ENCODE data around the gene COG8. TPM values are rescaled to one million over a fixed set of nuclear protein-coding genes. Genes with fewer than 3 reads are reported as not detected.

COG8 gene
- total and polyA plus RNA-seq, 2 donors (not counting 3 experiments of a cell fraction or from before 2014, with no cell fraction given): 29.0 to 31.6 TPM

- peaks cover 23% of the 10 kb centered on the region for H3K79me2 ChIP-seq (ENCODE audit: control insufficient read depth, insufficient read depth, low read length)
Measured at GRCh38 chr16:69319826-69320739, 19.3 kb downstream of the COG8 start.

More at GRCh38 chr16:69319826-69320739, 19.3 kb downstream of the COG8 start:
- H3K27ac ChIP-seq (ENCODE audit: insufficient read depth, low read depth, low read length): no peak overlapping the region
- no peaks in the 10 kb centered on the region for H3K27me3 ChIP-seq (ENCODE audit: control insufficient read depth in 2 of 2, insufficient read depth in 2 of 2, low read length in 2 of 2)
- no peak for DNase-seq (ENCODE audit: low read depth, low spot score)
- H3K9ac ChIP-seq (replicated peaks; ENCODE audit: extremely low read depth, insufficient read depth, low read length): no peak overlapping the region
- H3K4me3 ChIP-seq (replicated peaks in 1 of 3; ENCODE audit: insufficient read depth in 1 of 3, low read depth in 1 of 3, low read length in 3 of 3): no peak overlapping the region
- no peak overlapping the region for H2AFZ ChIP-seq (ENCODE audit: low read depth, low read length)
- CTCF ChIA-PET: no interaction called here
- no peak for FAIRE-seq
- H3K9me1 ChIP-seq (replicated peaks; ENCODE audit: control insufficient read depth, extremely low read depth, insufficient read depth, low read length): no peaks in the 10 kb centered on the region
- H3K4me2 ChIP-seq (ENCODE audit: insufficient read depth, low read length): no peak overlapping the region
- no peak for TF ChIP-seq MYC (IDR thresholded peaks at IDR 0.05; ENCODE audit: low read depth, low read length)
- TF ChIP-seq EZH2 (IDR thresholded peaks at IDR 0.05; ENCODE audit: borderline replicate concordance, low read depth, low read length, severe bottlenecking): no peak
- TF ChIP-seq, protein P1, sequence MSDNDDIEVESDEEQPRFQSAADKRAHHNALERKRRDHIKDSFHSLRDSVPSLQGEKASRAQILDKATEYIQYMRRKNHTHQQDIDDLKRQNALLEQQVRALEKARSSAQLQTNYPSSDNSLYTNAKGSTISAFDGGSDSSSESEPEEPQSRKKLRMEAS (IDR thresholded peaks at IDR 0.05; ENCODE audit: insufficient read depth, insufficient read length): no peak
- no peak for TF ChIP-seq JUN (IDR thresholded peaks at IDR 0.05; ENCODE audit: borderline replicate concordance, insufficient read depth, insufficient read length, low read depth)
- TF ChIP-seq GATA2 (IDR thresholded peaks at IDR 0.05; ENCODE audit: insufficient read depth, insufficient read length, low read depth, low read length): no peak
- TF ChIP-seq POLR2AphosphoS5 (IDR thresholded peaks at IDR 0.05; ENCODE audit: insufficient read depth, low read depth, low read length): no peak
- TF ChIP-seq FOS (IDR thresholded peaks at IDR 0.05; ENCODE audit: borderline replicate concordance, insufficient read depth, low read length): no peak
- TF ChIP-seq POLR2A (IDR thresholded peaks at IDR 0.05; ENCODE audit: low read depth, low read length): no peak
- TF ChIP-seq, protein P2, sequence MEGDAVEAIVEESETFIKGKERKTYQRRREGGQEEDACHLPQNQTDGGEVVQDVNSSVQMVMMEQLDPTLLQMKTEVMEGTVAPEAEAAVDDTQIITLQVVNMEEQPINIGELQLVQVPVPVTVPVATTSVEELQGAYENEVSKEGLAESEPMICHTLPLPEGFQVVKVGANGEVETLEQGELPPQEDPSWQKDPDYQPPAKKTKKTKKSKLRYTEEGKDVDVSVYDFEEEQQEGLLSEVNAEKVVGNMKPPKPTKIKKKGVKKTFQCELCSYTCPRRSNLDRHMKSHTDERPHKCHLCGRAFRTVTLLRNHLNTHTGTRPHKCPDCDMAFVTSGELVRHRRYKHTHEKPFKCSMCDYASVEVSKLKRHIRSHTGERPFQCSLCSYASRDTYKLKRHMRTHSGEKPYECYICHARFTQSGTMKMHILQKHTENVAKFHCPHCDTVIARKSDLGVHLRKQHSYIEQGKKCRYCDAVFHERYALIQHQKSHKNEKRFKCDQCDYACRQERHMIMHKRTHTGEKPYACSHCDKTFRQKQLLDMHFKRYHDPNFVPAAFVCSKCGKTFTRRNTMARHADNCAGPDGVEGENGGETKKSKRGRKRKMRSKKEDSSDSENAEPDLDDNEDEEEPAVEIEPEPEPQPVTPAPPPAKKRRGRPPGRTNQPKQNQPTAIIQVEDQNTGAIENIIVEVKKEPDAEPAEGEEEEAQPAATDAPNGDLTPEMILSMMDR (IDR thresholded peaks at IDR 0.05; ENCODE audit: extremely low read depth in 1 of 2, insufficient read depth in 1 of 2, low read depth in 1 of 2, low read length in 2 of 2): no peak
- H3K36me3 ChIP-seq (ENCODE audit: control insufficient read depth in 2 of 2, extremely low read depth in 1 of 2, insufficient read depth in 2 of 2, low read length in 2 of 2): peaks cover 27 to 67% of the 10 kb centered on the region in 2 experiments
- dilution Hi-C loops (cut with MboI; ENCODE audit: extremely low pct_ligation_motif_present, low sequenced_read_pairs): no loop called here
- H4K20me1 ChIP-seq (replicated peaks; ENCODE audit: control insufficient read depth, extremely low read depth, insufficient read depth, low read length): no peaks in the 10 kb centered on the region
- POLR2A ChIA-PET: no interaction called here
- no peaks in the 10 kb centered on the region for H3K4me1 ChIP-seq (ENCODE audit: control insufficient read depth, extremely low read depth, insufficient read depth, low read length)
- BruUV-seq (replicated peaks): no TSS peak
- intact Hi-C loops (cut with micrococcal nuclease): no loop called here
- H3K9me3 ChIP-seq (replicated peaks; ENCODE audit: control insufficient read depth, insufficient read depth, low read length): no peaks in the 10 kb centered on the region

Data from endothelial cell of umbilical vein (primary cell).